HepG2 (cell line): Measurements from ENCODE around the gene MYADML2. TPM values are rescaled to one million over a fixed set of nuclear protein-coding genes. Genes with fewer than 3 reads are reported as not detected.
A peak's percentile ranks its signal among the peaks of the same experiment; 100 is the strongest.

Source experiments
- ASH2L ChIP-seq: fragments of 300-600, 200-600 bp; sonication (generic); IDR thresholded peaks from 2 replicates; pipeline ENCODE4 v1.7.0; 2017; ENCODE audit warnings: low read depth, mild to moderate bottlenecking, moderate library complexity, mixed read lengths, low read length; ENCODE audit not compliant: insufficient read length
- ATF7 ChIP-seq, 2 experiments: fragments of 450-650 bp in 1 of 2; sonication (generic) in 1 of 2; formaldehyde crosslinking in 1 of 2; IDR thresholded peaks; 2 replicates each; pipeline versions ENCODE4 v1.4.0 to v1.6.1; 2016 to 2020; ENCODE audit warnings: antibody characterized with exemption in 1 of 2, mild to moderate bottlenecking in 1 of 2, missing genetic modification reagents in 1 of 2
- BCL6 ChIP-seq: IDR thresholded peaks from 2 replicates; pipeline ENCODE4 v1.6.1; 2016; ENCODE audit warnings: missing genetic modification reagents, missing compliant biosample characterization
- BORCS8-MEF2B ChIP-seq: sonication (generic); formaldehyde crosslinking; IDR thresholded peaks from 2 replicates; pipeline ENCODE4 v1.8.0; 2022; ENCODE audit warnings: mild to moderate bottlenecking, missing genetic modification reagents
- BRF2 ChIP-seq: sonication (generic); formaldehyde crosslinking; IDR thresholded peaks from 2 replicates; pipeline ENCODE4 v1.8.1; 2022; ENCODE audit warnings: mild to moderate bottlenecking, missing genetic modification reagents
- CBFB ChIP-seq: sonication (generic); formaldehyde crosslinking; IDR thresholded peaks from 2 replicates; pipeline ENCODE4 v1.4.0; 2020; ENCODE audit warnings: missing genetic modification reagents
- CEBPG ChIP-seq: IDR thresholded peaks from 2 replicates; pipeline ENCODE4 v1.6.1; 2016
- EHMT2 ChIP-seq: fragments of 200-600 bp; sonication (generic); IDR thresholded peaks from 2 replicates; pipeline ENCODE4 v1.7.0; 2017; ENCODE audit warnings: antibody characterized with exemption, low read depth, low read length, borderline replicate concordance
- HNF4A ChIP-seq: sonication (generic); formaldehyde crosslinking; IDR thresholded peaks from 2 replicates; pipeline ENCODE4 v1.4.0; 2020; ENCODE audit warnings: missing genetic modification reagents
- IRX3 ChIP-seq: sonication (generic); formaldehyde crosslinking; IDR thresholded peaks from 2 replicates; pipeline ENCODE4 v1.8.1; 2023; ENCODE audit warnings: mild to moderate bottlenecking, low read depth, missing genetic modification reagents, borderline replicate concordance
- KLF12 ChIP-seq: sonication (generic); formaldehyde crosslinking; IDR thresholded peaks from 2 replicates; pipeline ENCODE4 v1.4.0; 2020; ENCODE audit warnings: missing genetic modification reagents, borderline replicate concordance
- KLF9 ChIP-seq: IDR thresholded peaks from 2 replicates; pipeline ENCODE4 v1.6.1; 2016; ENCODE audit warnings: low read depth
- MTF1 ChIP-seq: sonication (generic); formaldehyde crosslinking; IDR thresholded peaks from 2 replicates; pipeline ENCODE4 v1.5.0; 2020; ENCODE audit warnings: missing genetic modification reagents
- MXI1 ChIP-seq: IDR thresholded peaks from 3 replicates; pipeline ENCODE4 v1.6.1; 2012; ENCODE audit warnings: low read depth, low read length, inconsistent platforms, borderline replicate concordance
- NFIB ChIP-seq: sonication (generic); formaldehyde crosslinking; IDR thresholded peaks from 2 replicates; pipeline ENCODE4 v1.9.0; 2021; ENCODE audit warnings: missing genetic modification reagents, mild to moderate bottlenecking, borderline replicate concordance
- NR2F2 ChIP-seq: IDR thresholded peaks from 2 replicates; pipeline ENCODE4 v1.6.1; 2012; ENCODE audit warnings: low read depth, inconsistent platforms, borderline replicate concordance
- PAWR ChIP-seq: sonication (generic); formaldehyde crosslinking; IDR thresholded peaks from 2 replicates; pipeline ENCODE4 v1.4.0; 2020; ENCODE audit warnings: missing genetic modification reagents, mild to moderate bottlenecking, borderline replicate concordance
- PHB2 ChIP-seq: fragments of 450-650 bp; IDR thresholded peaks from 2 replicates; pipeline ENCODE4 v1.6.1; 2018; ENCODE audit not compliant: partially characterized antibody
- RFX3 ChIP-seq: IDR thresholded peaks from 2 replicates; pipeline ENCODE4 v1.6.1; 2016; ENCODE audit warnings: missing biosample characterization, missing genetic modification reagents
- U2AF1 ChIP-seq: fragments of 200-400 bp; formaldehyde crosslinking; optimal IDR thresholded peaks from 2 replicates; pipeline ENCODE3; 2017; ENCODE audit warnings: mild to moderate bottlenecking, low read depth, low read length
- ZBTB14 ChIP-seq: sonication (generic); formaldehyde crosslinking; IDR thresholded peaks from 2 replicates; pipeline ENCODE4 v1.4.0; 2020; ENCODE audit warnings: missing genetic modification reagents
- ZBTB3 ChIP-seq: sonication (generic); formaldehyde crosslinking; IDR thresholded peaks from 2 replicates; pipeline ENCODE4 v1.4.0; 2020; ENCODE audit warnings: low read depth, mild to moderate bottlenecking, moderate library complexity, missing genetic modification reagents, borderline replicate concordance
- ZNF12 ChIP-seq: sonication (generic); formaldehyde crosslinking; IDR thresholded peaks from 2 replicates; pipeline ENCODE4 v1.5.0; 2020; ENCODE audit warnings: missing genetic modification reagents
- ZNF235 ChIP-seq: sonication (generic); formaldehyde crosslinking; IDR thresholded peaks from 2 replicates; pipeline ENCODE4 v1.8.1; 2023; ENCODE audit warnings: mild to moderate bottlenecking, missing genetic modification reagents, borderline replicate concordance
- ZNF329 ChIP-seq: sonication (generic); formaldehyde crosslinking; IDR thresholded peaks from 2 replicates; pipeline ENCODE4 v1.9.0; 2021; ENCODE audit warnings: low read depth, mild to moderate bottlenecking, missing genetic modification reagents
- ZNF354B ChIP-seq: sonication (generic); formaldehyde crosslinking; IDR thresholded peaks from 2 replicates; pipeline ENCODE4 v1.8.0; 2022; ENCODE audit warnings: mild to moderate bottlenecking, missing genetic modification reagents
- ZNF382 ChIP-seq: sonication (generic); formaldehyde crosslinking; IDR thresholded peaks from 2 replicates; pipeline ENCODE4 v1.5.0; 2020; ENCODE audit warnings: missing genetic modification reagents, mild to moderate bottlenecking, borderline replicate concordance
- ZNF446 ChIP-seq: sonication (generic); formaldehyde crosslinking; IDR thresholded peaks from 2 replicates; pipeline ENCODE4 v1.5.0; 2020; ENCODE audit warnings: mild to moderate bottlenecking, missing genetic modification reagents
- ZNF484 ChIP-seq: sonication (generic); formaldehyde crosslinking; IDR thresholded peaks from 2 replicates; pipeline ENCODE4 v1.5.1; 2020; ENCODE audit warnings: mild to moderate bottlenecking, low read depth, missing genetic modification reagents, borderline replicate concordance
- ZNF761 ChIP-seq: sonication (generic); formaldehyde crosslinking; conservative IDR thresholded peaks from 2 replicates; pipeline ENCODE4 v1.4.0; 2020; ENCODE audit warnings: mild to moderate bottlenecking, missing genetic modification reagents
- ZNF780A ChIP-seq: sonication (generic); formaldehyde crosslinking; IDR thresholded peaks from 2 replicates; pipeline ENCODE4 v1.8.0; 2022; ENCODE audit warnings: mild to moderate bottlenecking, missing genetic modification reagents, moderate library complexity
- polyA plus RNA-seq, 8 experiments: library from polyadenylated mRNA; depleted of rRNA in 3 of 8; stranded (reverse) in 7 of 8; unstranded in 1 of 8; fragments of >200 nt; fragmentation: Illumina TruSeq in 4 of 8; extraction: Trizol in 4 of 8; gene quantifications; 2 replicates each; pipeline versions ENCODE4 v1.2.1 to v1.2.3, GENCODE V29; 2011 to 2016; ENCODE audit warnings: low read depth in 4 of 8, missing spikeins in 1 of 8, mixed read lengths in 1 of 8; ENCODE audit not compliant: insufficient read depth in 1 of 8
- total RNA-seq, 5 experiments: library from RNA; depleted of rRNA; stranded (reverse); fragments of >200 nt; fragmentation: Illumina TruSeq; extraction: Trizol; gene quantifications; 2 replicates each; pipeline ENCODE4 v1.2.3, GENCODE V29; 2016; ENCODE audit warnings: low read depth in 1 of 5

Gene MYADML2
- total and polyA plus RNA-seq, 2 of the 13 experiments (the other 11 are each of a cell fraction or from before 2014, with no cell fraction given) = not detected

GRCh38 chr17:81991684-81992305, 44.8 kb upstream of the MYADML2 start (continued):
- TF ChIP-seq ZNF446 (CRISPR knock-in tag) = peak; percentile 92; the same call in 1 of the 2 replicates
- TF ChIP-seq ZNF484 (CRISPR knock-in tag) = 0 out of 2 replicates have a peak, but pooled peaks have one; percentile 3
- peak; percentile 85 for TF ChIP-seq U2AF1
- TF ChIP-seq MTF1 (CRISPR knock-in tag) = peak; percentile 98
- TF ChIP-seq ZNF329 (CRISPR knock-in tag) = no peak; the same call in 1 of the 2 replicates
- TF ChIP-seq ZNF235 (CRISPR knock-in tag) = peak; percentile 76
- peak; percentile 61 for TF ChIP-seq HNF4A (CRISPR knock-in tag)
- TF ChIP-seq MXI1 = peak; percentile 94; the same call in 2 of the 3 replicates
- TF ChIP-seq BORCS8-MEF2B = peak; percentile 91; the same call in 1 of the 2 replicates
- TF ChIP-seq NFIB = no peak
- peak; percentile 21; the same call in 1 of the 2 replicates for TF ChIP-seq ZBTB14
- TF ChIP-seq KLF12 (CRISPR knock-in tag) = peak; percentile 70; the same call in 1 of the 2 replicates
- TF ChIP-seq PHB2 = no peak
- peak; percentile 88 for TF ChIP-seq ZNF354B
- peak; percentile 94; the same call in 1 of the 2 replicates for TF ChIP-seq ZNF761 (CRISPR knock-in tag)
- TF ChIP-seq ASH2L = peak; percentile 74
- peak; percentile 66; the same call in 1 of the 2 replicates for TF ChIP-seq ZNF12
- TF ChIP-seq ZNF780A = no peak; the same call in none of the 2 replicates
- TF ChIP-seq ZNF382 = no peak
- no peak for TF ChIP-seq PAWR
- no peak for TF ChIP-seq NR2F2
- no peak for TF ChIP-seq IRX3 (CRISPR knock-in tag)
- peak; percentile 29; the same call in 1 of the 2 replicates for TF ChIP-seq CEBPG
- TF ChIP-seq ZBTB3 (CRISPR knock-in tag) = peak; percentile 59
- peak; percentile 76; the same call in 1 of the 2 replicates for TF ChIP-seq CBFB (CRISPR knock-in tag)
- TF ChIP-seq ATF7 (IDR thresholded peaks at IDR 0.05) = no peak
- 0 out of 2 replicates have a peak, but pooled peaks have one; percentile 67 for TF ChIP-seq ATF7 (CRISPR knock-in tag; IDR thresholded peaks at IDR 0.05)
- peak; percentile 72 for TF ChIP-seq KLF9 (CRISPR knock-in tag)
- no peak for TF ChIP-seq RFX3 (CRISPR knock-in tag)
- TF ChIP-seq BCL6 (CRISPR knock-in tag) = peak; percentile 84
- no peak for TF ChIP-seq EHMT2
- TF ChIP-seq BRF2 (CRISPR knock-in tag) = peak; percentile 85; the same call in 1 of the 2 replicates
